Left ventricle myocardium superior (tissue), 1 donor: ENCODE data around the gene STKLD1. TPM values are rescaled to one million over a fixed set of nuclear protein-coding genes. Genes with fewer than 3 reads are reported as not detected.

Source experiments
- ATAC-seq: fragments of 200-7000 bp; cut with Tn5 transposase; one replicate; pipeline ENCODE4 v1.9.1; 2020; ENCODE audit warnings: mild to moderate bottlenecking, moderate library complexity
- DNase-seq: peaks from one replicate; pipeline ENCODE4 v3.0.0-alpha.2; 2020
- intact Hi-C: fragments of 100-400 bp; cut with micrococcal nuclease; formaldehyde crosslinking; loops from one replicate; pipeline ENCODE4 v1.11.0; 2022
- total RNA-seq: library from RNA; stranded (reverse); fragmentation: NEBNext Ultra II Directional; extraction: Animal tissue kit (Norgen Biotek cat#: 25700); gene quantifications from one replicate; pipeline ENCODE4 v1.2.1, GENCODE V29; 2021
- donor health status: DM: no; HTN: yes; CAD: no; lungs with severe emphysema.

STKLD1 gene
- total RNA-seq, 1 donor from 2014 or later: 0.17 TPM

DNA sequence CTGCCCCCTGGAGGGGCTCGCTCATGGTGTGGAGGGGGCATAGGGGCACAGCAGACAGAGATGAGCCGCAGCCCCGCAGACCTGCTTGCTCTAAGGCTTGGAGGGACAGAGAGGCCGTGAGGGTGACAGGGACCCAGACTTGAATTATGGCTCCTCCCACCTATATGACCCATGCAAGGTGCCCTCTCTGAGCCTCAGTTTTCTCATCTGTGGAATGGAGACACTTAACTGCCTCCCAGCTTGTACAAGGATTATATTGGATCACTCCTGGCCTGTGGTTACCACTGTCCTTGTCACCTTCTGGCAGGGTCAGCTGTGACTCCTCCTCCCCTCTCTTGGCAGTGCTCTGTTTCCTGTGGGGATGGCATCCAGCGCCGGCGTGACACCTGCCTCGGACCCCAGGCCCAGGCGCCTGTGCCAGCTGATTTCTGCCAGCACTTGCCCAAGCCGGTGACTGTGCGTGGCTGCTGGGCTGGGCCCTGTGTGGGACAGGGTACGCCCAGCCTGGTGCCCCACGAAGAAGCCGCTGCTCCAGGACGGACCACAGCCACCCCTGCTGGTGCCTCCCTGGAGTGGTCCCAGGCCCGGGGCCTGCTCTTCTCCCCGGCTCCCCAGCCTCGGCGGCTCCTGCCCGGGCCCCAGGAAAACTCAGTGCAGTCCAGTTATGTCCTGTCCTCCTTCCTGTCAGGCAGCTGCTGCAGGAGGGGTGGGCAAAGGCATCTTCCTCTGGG, 78.9 kb downstream of the STKLD1 start:
- intact Hi-C loops: no loop called here
- DNase-seq: no peak

More for the DNA sequence above, 78.9 kb downstream of the STKLD1 start:
- ATAC-seq: no peak

Other genes with a start within 250 kb of the STKLD1 start
- gene GBGT1, start 212.5 kb upstream of the STKLD1 start, total RNA-seq: 6.2 TPM
- gene OBP2B, start 167.1 kb upstream of the STKLD1 start, total RNA-seq: not detected
- gene ABO, start 101.2 kb upstream of the STKLD1 start, total RNA-seq: 1.7 TPM
- 11.9 TPM for gene SURF6, start 40.2 kb upstream of the STKLD1 start, total RNA-seq
- 21.5 TPM for gene MED22, start 28.2 kb upstream of the STKLD1 start, total RNA-seq
- 898 TPM for gene RPL7A, start 28.1 kb upstream of the STKLD1 start, total RNA-seq
- gene SURF1, start 19.9 kb upstream of the STKLD1 start, total RNA-seq: 64.3 TPM
- 14.5 TPM for gene SURF2, start 19.8 kb upstream of the STKLD1 start, total RNA-seq
- gene SURF4, start 306 bp upstream of the STKLD1 start, total RNA-seq: 66.5 TPM
- 18.7 TPM for gene REXO4, start 41.6 kb downstream of the STKLD1 start, total RNA-seq
- gene ADAMTS13, start 46.0 kb downstream of the STKLD1 start, total RNA-seq: 3.1 TPM
- 11.8 TPM for gene CACFD1, start 83.6 kb downstream of the STKLD1 start, total RNA-seq
- gene SLC2A6, start 102.7 kb downstream of the STKLD1 start, total RNA-seq: 2.4 TPM
- gene MYMK, start 148.6 kb downstream of the STKLD1 start, total RNA-seq: not detected
- gene ADAMTSL2, start 158.3 kb downstream of the STKLD1 start, total RNA-seq: 5.1 TPM
- gene FAM163B, start 233.0 kb downstream of the STKLD1 start, total RNA-seq: not detected